HG02759 (cell line): Measurements from ENCODE around the gene MTRR.

Source experiments
- ATAC-seq: cut with Tn5 transposase; IDR thresholded peaks from one replicate; pipeline ENCODE4 v1.9.1; 2021; ENCODE audit warnings: mild to moderate bottlenecking, moderate library complexity; ENCODE audit not compliant: unreplicated experiment

Gene MTRR

DNA sequence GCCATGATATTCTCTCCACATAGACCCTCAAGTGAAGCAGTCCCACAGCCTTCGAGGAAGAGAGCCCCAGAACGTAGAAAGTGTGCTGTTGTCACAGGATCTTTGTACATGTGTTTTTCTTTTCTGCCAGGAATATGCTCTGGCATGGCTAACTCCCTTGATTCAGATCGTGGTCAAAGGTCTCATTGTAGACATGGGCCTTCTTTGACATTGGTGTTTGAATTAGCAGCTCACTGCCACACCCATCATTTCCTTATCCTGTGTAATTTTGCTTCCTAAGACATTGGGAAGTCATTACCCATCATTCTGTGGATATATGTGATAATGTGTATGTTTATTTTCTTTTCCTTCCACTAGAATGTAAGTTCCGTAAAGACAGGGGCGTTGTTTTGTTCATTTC, 25.5 kb downstream of the MTRR start:
- ATAC-seq, result no peak

DNA sequence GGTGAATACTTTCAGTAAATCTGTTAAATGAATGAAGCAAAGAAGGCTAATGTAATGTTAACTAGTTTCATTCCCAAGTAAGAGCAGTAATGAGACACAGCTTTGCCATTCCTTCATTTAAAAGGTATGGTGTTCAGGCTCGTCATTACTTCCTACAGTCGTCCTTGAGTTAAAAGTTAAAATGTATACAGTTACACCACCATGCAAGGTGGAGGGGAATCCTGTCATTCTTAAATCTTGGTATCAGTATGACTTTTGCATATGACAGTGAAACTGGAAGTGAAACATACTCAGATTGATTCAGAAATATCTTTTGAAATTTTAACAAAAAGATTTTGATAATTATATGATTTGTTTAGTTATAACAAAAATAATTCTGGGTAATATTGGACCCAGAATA, 25.9 kb downstream of the MTRR start:
- peak; percentile 99 for ATAC-seq

DNA sequence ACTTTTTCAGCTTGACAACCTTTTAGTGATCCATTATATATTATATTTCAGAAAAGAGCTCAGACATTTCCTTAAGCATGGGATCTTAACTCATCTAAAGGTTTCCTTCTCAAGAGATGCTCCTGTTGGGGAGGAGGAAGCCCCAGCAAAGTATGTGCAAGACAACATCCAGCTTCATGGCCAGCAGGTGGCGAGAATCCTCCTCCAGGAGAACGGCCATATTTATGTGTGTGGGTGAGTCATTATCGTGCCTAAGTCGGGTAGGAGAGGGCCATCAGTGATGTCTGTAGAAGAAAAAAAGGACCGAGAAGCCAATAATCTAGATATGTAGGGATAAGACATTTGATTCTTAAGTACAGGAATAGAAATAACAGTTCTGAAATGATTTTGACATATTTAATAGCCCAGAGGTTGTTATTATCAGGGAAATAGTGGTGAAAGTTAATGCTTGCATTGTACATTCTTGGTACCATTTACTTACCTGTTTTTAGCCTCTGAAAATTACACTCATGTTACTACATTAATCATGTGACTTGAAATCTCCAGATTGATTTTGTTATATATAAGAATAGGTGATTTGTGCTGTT, 28.2 kb downstream of the MTRR start:
- ATAC-seq, result no peak

DNA sequence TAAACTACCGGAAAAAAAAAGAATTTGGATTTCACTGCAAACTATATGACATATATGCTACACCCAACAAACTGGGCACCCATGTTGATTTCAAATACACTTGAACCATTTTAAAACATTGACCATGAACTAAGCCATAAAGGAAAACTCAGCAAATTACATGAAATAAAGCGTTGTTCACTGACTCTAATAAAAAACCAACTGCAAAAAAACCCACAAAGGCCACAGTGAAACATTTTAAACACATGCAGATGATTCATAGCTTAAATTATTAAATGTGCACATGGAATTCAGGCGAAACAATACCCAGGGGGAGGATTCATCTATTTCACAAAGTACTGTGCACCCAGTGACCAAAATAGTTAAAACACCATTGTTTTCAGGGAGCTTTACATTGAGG, 33.3 kb downstream of the MTRR start:
- no peak for ATAC-seq

DNA sequence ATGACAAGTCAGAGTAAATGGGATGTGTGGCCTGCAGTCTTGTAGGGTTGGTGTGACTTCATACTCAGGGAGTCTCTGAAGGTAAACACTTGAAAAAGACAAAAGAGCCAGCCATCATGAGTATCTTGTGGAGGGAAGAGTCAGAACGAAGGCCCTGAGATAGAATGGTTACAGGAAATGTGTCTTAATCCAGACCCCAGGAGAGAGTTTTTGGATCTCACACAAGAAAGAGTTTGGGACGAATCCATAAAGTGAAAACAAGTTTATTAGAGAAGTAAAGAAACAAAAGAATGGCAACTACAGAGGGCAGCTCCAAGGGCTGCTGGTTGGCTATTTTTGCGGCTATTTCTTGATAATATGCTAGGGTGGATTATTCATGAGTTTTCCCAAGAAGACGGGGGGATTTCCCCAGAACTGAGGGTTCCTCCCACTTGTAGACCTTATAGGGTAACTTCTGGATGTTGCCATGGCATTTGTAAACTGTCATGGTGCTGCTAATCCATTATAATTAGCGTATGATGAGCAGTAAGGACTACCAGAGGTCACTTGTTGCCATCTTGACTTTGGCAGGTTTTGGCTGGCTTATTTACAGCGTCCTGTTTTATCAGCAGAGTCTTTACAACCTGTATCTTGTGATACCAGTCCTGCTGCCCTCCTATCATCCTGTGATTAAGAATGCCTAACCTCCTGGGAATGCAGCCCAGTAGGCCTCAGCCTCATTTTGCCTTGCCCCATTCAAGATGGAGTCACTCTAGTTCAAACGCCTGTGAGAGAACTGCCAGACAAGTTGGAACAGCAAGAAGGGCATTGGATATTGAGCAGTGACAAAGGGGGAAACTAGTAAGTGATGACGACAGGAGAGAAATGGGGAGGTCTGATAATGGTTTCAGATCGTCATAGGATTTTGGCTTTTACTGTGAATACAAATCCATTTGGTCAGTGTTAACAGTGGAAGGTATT, 34.0 kb downstream of the MTRR start:
- no peak for ATAC-seq

DNA sequence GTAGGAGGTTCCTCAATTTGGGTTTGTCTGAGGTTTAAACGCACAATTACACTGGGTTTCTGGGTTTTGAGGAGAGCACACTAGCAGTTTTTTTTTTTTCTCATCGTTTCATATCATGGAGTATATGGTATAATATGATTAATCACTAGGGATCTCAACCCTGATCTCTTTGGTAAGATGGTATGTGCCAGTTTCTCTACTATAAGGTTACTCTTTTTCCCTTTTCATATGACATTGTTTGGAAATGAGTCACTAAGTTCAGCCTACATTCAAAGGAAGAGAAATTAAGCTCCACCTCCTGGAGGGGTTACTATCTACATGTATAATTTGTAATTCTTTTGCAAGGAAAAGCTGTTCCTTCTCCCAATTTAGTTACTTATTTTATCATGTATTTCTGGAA, 35.2 kb downstream of the MTRR start:
- ATAC-seq, result peak; percentile 52

DNA sequence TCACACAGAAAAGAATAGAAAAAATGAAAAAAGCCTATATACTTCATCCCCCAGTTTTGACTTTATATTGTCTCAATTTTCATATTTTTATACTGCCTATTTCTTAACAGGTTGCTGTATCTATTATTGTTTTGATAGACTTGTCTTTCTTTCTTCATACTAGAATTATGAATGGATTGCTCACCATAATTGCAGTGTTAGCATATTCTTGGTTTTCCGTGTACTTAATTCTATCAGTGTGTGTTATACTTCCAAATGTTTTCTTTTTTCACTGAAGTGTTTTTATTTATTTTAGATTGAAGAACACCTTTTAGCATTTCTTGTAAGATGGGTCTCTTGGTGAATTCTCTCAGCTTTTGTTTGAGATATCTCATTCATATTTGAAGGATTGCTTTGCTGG, 38.7 kb downstream of the MTRR start:
- no peak for ATAC-seq

DNA sequence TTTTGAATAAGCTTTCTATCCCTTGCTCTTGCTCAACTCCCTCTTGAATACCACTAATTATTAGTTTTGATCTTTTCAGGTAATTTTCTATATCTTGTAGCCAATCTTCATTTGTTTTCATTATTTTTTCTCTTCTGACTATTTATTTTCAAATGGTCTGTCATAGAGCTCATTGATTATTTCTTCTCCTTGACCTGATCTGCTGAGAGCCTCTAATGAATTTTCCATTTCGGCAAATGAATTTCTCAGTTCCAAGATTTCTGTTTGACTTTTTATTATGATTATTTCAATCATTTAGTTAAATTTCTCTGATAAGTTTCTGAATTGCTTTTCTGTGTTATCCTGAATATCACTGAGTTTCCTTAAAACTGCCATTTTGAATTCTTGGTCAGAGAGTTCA, 39.4 kb downstream of the MTRR start:
- ATAC-seq, result no peak

DNA sequence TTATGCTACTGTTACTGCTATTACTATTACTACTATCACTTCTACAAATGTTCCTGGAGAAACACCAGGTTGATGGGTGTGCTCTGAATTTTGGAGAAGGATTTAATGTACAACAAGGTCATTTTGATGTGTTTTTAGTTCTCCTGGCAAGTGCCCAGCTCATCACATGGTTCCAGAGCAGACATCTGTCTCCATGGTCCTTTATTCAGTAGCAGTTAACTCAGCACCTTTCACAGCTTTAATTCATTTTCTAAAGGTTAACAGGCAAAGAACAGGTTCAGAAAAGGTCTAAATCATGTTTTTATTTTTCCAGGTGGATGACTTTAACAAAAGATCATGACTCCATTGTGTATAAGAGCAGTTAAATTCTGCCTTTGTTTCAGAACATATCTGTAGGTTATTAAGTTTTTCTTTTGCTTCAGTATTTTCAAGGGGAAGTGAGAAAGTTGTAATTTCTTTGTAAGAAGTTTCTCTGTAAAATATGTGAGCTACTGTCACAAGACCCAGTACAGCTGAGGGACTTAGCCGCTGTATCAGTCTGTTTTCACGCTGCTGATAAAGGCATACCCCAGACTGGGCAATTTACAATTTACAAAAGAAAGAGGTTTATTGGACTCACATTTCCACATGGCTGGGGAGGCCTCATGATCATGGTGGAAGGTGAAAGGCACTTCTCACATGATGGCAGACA, 41.9 kb downstream of the MTRR start:
- peak; percentile 51 for ATAC-seq

DNA sequence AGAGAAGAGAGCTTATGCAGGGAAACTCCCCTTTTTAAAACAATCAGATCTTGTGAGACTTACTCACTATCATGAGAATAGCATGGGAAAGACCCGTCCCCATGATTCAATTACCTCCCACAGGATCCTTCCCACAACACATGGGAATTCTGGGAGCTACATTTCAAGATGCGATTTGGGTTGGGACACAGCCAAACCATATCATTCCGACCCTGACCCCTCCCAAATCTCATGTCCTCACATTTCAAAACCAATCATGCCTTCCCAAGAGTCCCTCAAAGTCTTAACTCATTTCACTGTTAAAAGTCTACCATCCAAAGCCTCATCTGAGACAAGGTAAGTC, 42.5 kb downstream of the MTRR start:
- ATAC-seq, result peak; percentile 18

DNA sequence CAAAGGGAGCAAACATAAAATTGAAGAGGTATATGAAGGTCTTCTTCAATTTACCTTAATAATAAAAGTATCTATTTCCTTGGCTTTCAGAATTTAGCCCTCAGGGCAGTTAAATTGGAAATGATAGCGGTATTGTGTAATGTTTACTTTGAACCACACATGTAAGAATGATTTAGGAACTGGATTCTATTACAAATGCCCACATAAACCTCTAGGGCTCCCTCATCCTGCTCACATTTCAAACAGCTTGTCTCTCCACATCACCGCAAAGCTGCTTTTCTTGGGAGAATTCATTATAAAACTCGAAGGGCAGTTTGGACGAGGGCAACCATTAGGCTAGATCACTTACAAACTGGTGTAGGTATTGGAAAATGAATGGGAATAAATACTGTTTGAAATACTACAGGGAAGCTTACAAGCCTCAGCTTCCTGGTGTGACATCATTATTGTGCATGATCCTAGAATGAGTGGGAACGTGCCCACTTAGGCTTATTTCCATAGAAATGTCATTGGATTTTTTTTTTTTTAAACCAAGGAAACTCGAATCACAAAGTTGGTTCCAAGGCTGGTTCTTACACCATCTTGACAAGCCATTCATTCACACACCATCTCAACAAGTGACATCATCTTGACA, 47.3 kb downstream of the MTRR start:
- ATAC-seq, result no peak

DNA sequence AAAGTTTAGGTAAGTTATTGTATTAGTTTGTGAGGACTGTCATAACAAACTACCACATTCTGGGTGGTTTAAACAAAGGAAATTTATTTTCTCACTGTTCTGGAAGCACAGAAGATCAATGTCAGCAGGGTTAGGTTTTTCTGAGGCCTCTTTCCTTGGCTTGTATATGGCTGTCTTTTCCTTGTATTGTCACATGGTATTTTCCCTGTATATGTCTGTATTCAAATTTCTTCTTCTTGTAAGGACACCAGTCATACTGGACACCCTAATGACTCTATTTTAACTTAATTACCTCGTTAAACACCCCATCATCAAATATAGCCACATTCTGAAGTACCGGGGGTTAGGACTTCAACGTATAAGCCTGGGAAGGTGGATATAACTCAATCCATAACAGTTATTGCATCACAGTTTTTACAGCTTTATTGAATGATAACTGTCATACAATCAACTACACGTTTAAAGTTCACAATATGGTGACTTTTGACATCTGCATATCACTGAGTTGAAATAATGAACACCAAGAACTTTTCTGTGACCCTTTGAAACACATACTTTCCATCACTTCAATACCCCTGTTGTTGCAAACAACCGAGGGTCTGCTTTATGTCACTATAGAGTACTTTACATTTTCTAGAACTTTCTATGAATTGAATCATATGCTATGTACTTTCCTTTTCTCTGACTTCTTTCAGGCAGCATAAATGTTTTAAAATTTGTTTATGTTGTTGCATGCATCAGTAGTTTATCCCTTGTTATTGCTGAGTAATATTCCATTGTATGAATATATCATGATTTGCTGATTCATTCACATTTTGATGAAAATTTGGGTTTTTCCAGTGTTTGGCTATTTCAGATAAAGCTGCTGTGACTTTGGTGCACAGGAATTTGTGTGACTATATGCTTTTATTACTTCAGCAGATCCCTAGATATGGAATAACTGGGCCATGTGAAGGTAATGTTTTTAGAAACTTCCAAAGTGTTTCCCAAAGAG, 48.5 kb downstream of the MTRR start:
- no peak for ATAC-seq

DNA sequence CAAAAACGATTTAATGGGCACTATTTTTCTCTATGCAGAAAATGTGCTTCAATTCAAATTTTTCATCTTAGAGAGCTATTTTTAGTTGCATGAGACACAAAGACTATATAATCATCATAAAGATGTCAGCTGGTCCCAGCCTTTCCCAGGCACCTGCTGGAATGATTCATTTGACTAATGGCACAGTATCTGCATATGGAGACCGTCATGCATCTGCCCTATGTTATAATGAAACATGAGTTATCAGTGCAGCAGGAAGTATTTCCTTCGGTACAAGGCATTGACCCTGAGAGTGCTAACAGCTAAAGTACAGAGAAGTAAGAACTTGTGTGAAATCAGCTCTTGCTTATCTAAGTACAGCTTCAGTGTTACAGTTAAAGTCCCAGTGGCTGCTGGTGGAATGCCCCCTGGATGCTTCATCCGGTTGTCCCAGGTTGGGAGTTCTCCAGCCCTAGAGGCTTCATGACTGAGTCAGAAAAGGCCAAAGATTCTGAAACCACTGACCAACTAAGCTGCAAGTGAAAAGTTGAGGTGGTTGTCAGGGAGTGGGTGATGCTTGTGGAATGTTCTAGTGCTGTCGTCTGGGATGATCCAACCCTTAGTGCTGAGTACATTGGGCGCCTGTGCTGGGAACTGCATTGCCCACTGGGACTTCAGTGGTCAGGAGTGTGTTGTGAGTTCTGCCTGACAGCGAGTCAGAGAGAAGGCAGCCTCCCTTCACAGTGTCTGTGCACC, 57.2 kb downstream of the MTRR start:
- ATAC-seq, result no peak

DNA sequence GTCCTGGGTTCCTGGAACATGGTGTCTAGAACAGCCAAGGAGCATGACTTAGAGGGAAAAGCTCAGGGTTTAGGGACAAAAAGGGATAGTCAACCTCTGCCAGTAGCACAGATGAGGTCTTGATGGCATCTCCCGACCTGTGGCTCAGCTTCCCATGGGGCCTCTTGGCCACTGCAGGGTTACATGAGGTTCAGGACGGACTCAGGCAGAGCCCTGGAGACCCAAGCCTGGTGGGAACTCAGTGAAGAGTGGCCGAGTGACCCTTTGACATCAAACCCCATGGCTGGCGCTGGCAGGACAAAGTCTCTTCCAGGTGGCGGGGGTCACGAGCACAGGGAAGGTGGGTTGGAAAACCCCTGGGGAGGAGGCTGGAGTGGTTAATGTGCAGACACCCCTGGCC, 57.8 kb downstream of the MTRR start:
- no peak for ATAC-seq

DNA sequence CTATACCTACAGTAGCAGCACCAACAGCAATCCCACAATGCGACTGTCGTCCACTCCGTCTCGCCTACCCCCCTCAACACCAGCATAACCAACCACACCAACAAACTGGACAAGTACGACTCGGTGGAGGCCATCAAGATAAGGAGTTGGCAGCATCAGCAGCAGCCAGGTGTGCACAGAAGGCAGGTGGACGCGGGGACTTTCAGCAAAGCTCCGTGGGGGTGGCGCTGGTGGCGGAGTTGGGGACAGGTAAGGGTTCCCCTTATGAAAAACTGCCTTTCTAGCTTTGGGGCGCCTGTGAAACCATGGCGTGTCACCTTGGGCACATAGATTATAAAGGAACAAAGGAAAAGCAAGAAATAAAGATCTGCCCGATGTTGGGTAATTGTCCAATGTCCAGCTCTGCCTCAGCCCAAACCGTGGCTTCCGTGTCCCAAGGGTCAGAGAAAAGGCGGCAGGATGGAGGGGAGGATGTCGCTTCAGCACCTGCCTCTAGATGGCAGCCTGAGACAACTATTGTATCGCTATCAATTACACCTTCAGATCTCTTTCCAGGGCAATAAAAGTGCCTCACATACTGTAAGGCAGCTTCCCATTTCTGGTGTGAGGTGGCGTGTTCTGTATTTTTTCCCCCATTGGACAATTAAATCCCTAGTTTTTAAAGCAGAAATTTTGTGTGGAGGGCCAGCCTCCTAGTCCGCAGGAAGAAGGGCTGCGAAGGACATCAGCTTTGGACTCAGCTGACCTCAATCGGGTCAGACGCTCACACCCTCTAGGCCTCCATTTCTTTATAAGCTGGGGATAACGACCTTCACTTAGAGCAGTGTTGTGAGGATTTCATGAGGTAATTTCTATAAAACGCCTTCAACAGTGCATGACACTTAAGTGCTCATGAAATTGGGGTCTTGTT, 58.8 kb downstream of the MTRR start:
- peak; percentile 93 for ATAC-seq

DNA sequence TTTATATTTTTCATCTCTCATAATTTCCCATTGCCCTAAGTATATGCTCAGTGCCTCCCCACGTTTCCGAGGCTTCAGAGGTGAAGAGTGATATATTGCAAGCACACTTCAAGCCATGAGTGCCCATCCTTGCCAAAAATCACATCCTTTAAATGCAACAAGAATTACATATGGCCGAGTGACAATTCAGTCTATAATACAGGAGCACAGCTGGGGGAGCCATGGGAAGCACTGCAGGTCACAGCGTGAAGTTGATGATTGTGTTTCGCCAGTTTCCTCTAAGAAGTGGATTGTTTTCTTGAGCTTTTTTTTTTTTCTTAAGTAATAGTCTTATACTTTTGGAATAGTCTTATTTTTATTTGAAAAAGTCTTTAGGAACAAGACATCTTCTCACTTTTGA, 61.1 kb downstream of the MTRR start:
- no peak for ATAC-seq

DNA sequence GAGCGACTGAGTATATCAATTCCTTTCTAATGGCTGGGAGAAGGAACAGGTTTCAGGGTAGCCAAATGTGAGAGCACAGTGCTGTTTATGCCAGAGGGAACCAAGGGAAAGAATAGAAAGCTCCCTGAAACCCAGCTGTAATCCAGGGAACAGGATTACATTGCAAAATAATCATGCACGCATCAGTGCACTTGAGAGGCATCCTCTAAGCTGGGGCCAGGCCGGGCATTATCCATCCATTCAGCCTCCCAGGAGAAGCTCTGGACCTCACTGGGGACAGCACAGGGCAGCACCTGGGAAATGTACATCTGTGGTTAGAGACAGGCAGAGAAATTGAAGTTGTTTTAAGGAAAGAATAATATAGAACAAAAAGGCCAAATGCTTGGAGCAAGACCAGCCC, 72.7 kb downstream of the MTRR start:
- ATAC-seq, result no peak

DNA sequence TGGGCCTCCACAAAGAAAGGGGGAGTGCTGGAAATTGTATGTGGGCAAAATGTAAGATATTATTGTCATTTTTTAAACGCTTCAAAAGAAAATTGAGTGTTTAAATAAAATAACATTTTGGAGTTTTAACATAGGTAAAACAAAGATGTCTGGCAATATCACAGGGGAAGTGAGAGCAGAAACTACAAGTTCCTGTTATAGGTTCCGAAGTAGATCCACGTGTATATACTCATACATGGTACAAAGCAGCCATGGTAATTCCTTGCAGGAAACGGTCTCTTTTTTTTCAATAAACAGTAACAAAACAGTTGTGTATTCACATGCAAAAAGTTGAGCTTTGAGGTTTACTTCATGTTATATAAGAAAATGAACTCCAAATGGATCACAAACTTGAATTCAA, 78.4 kb downstream of the MTRR start:
- ATAC-seq, result no peak
